ENCODE data around the gene SLC25A21.

DNA sequence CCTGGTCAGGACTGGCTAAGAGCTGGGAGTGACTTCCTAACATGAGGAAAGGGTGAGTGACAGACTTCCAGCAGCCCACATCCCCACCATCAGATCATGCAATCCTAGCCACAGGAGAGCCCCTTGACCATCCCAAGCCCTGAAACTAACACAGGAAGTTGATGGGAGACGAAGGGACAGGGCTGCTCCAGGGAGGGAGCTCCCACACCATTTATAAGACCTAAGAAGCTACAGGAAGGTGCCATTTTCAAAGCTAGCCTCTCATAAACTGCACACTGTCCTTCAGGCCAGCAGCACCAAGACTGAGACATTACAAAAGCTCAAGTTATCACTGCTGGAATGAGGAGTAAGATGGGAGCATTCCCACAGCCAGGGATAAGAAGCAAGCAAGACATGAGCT lies 19.4 kb downstream of the SLC25A21 start:
- TF ChIP-seq EZH2 (IDR thresholded peaks at IDR 0.05) = no peak
- TF ChIP-seq POLR2AphosphoS5 (IDR thresholded peaks at IDR 0.05; ENCODE audit: borderline replicate concordance, low read depth, low read length) = no peak
- TF ChIP-seq FOXP2 (optimal IDR thresholded peaks at IDR 0.05; ENCODE audit: control extremely low read depth, extremely low read length, insufficient read depth) = no peak

All from SK-N-MC (cell line).